Fibroblast of peridontal ligament (primary cell): Measurements from ENCODE around the gene CHID1.
A peak's percentile ranks its signal among the peaks of the same experiment; 100 is the strongest.

ENCODE experiments used
- DNase-seq: peaks from one replicate; pipeline ENCODE4 v3.0.0-alpha.2; 2010; ENCODE audit errors: extremely low read depth

Gene CHID1

GRCh38 chr11:824292-824880 is 86.2 kb downstream of the CHID1 start:
- no peak for DNase-seq

GRCh38 chr11:823441-824291 is 86.9 kb downstream of the CHID1 start:
- DNase-seq, result no peak

- DNase-seq, result no peak
These were observed 88.9 kb downstream of the CHID1 start for GRCh38 chr11:821512-822371.

- DNase-seq, result peak; percentile 60
These were observed 89.7 kb downstream of the CHID1 start for GRCh38 chr11:820655-821511.

GRCh38 chr11:819943-820649 is 90.5 kb downstream of the CHID1 start:
- DNase-seq, result peak; percentile 29

GRCh38 chr11:819129-819931 is 91.3 kb downstream of the CHID1 start:
- peak; percentile 68 for DNase-seq

GRCh38 chr11:818396-819128 is 92.0 kb downstream of the CHID1 start, which contains the start of gene PNPLA2:
TSS of gene PNPLA2 (plus strand) at chr11:818914. CDS start at chr11:819719, 805 bp downstream.
- DNase-seq, result peak; percentile 75
